Measurements from ENCODE around the gene SPAG6.

The SPAG6 gene

GRCh38 chr10:22461891-22462290 is 116.6 kb downstream of the SPAG6 start:
- H3K4me3 ChIP-seq (ENCODE audit: low read depth, low read length), result no peak overlapping the region
- TF ChIP-seq MAX (IDR thresholded peaks at IDR 0.05; ENCODE audit: low read depth, low read length) (no peak), CTCF (IDR thresholded peaks at IDR 0.05; ENCODE audit: low read depth, low read length) (no peak), POLR2A (IDR thresholded peaks at IDR 0.05; ENCODE audit: extremely low read depth, insufficient read length) (no peak), MYC (IDR thresholded peaks at IDR 0.05; ENCODE audit: low read depth, low read length) (no peak)
- DNase-seq (ENCODE audit: low read depth), result peak; percentile 28

GRCh38 chr10:22463255-22463654 is 118.0 kb downstream of the SPAG6 start:
- no peak for DNase-seq (ENCODE audit: low read depth)
- TF ChIP-seq MAX (IDR thresholded peaks at IDR 0.05; ENCODE audit: low read depth, low read length), result no peak
- TF ChIP-seq CTCF (IDR thresholded peaks at IDR 0.05; ENCODE audit: low read depth, low read length), result no peak
- TF ChIP-seq MYC (IDR thresholded peaks at IDR 0.05; ENCODE audit: low read depth, low read length), result no peak
- TF ChIP-seq POLR2A (IDR thresholded peaks at IDR 0.05; ENCODE audit: extremely low read depth, insufficient read length), result no peak
- no peak overlapping the region for H3K4me3 ChIP-seq (ENCODE audit: low read depth, low read length)

GRCh38 chr10:22464966-22465629 is 119.8 kb downstream of the SPAG6 start:
- H3K4me3 ChIP-seq (ENCODE audit: low read depth, low read length), result no peak overlapping the region
- TF ChIP-seq MAX (IDR thresholded peaks at IDR 0.05; ENCODE audit: low read depth, low read length) (no peak), POLR2A (IDR thresholded peaks at IDR 0.05; ENCODE audit: extremely low read depth, insufficient read length) (no peak), MYC (IDR thresholded peaks at IDR 0.05; ENCODE audit: low read depth, low read length) (no peak), CTCF (IDR thresholded peaks at IDR 0.05; ENCODE audit: low read depth, low read length) (no peak)
- no peak for DNase-seq (ENCODE audit: low read depth)

GRCh38 chr10:22466763-22467334 is 121.6 kb downstream of the SPAG6 start:
- no peak for DNase-seq (ENCODE audit: low read depth)
- H3K4me3 ChIP-seq (ENCODE audit: low read depth, low read length), result no peak overlapping the region
- TF ChIP-seq MYC (IDR thresholded peaks at IDR 0.05; ENCODE audit: low read depth, low read length) (no peak), MAX (IDR thresholded peaks at IDR 0.05; ENCODE audit: low read depth, low read length) (no peak), POLR2A (IDR thresholded peaks at IDR 0.05; ENCODE audit: extremely low read depth, insufficient read length) (no peak), CTCF (IDR thresholded peaks at IDR 0.05; ENCODE audit: low read depth, low read length) (no peak)
